Measurements from ENCODE around the gene NUBPL.
"Not testable (repeated sequence)": the region's sequence is repeated elsewhere in the genome, so short reads cannot be mapped to it uniquely, and the experiment has no call there.

NUBPL gene

DNA sequence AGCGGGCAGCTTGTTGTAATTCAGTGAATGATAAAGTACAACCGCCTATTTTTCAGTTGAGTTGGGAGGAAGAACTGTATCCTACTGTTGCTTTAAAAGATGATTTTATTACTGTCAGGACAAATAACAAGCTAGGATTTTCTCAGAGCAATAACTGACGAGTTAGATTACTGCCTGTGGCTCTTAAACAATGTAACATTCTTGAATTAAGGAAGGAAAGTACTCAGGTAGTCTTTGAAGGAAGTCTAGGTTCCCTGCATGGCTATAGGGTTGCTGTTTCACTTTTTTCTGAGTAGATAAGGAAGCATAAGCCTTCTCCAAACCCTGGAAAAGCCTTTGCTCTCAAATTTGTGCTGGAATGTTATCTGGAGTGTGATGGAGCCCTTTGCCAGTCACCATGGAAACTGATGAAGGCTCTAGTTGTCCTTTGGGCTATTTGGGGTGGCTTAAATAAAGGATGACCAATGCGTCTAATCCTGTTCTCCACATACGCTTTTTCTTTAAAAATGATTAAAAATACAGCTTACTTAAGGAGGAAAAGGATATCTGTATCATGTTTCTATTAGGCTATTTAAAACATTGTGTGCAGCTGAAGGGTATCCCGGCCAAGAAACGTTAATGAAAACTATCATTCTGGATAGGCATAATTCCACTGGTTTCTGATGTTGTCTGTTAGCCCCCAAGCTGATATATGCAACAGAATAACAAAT, 17.7 kb downstream of the NUBPL start:
- DNase-seq (ENCODE audit: low spot score), result no peak

GRCh38 chr14:31580234-31580633, 19.0 kb downstream of the NUBPL start:
- DNase-seq (ENCODE audit: low spot score), result no peak

GRCh38 chr14:31582286-31582691, 21.1 kb downstream of the NUBPL start:
- DNase-seq (ENCODE audit: low spot score), result peak; percentile 58

GRCh38 chr14:31582836-31583452, 21.7 kb downstream of the NUBPL start:
- DNase-seq (ENCODE audit: low spot score), result no peak

GRCh38 chr14:31590206-31590605, 29.0 kb downstream of the NUBPL start:
- DNase-seq (ENCODE audit: low spot score), result no peak

- no peak for DNase-seq (ENCODE audit: low spot score)
Observed at GRCh38 chr14:31592122-31592521, 30.9 kb downstream of the NUBPL start.

DNA sequence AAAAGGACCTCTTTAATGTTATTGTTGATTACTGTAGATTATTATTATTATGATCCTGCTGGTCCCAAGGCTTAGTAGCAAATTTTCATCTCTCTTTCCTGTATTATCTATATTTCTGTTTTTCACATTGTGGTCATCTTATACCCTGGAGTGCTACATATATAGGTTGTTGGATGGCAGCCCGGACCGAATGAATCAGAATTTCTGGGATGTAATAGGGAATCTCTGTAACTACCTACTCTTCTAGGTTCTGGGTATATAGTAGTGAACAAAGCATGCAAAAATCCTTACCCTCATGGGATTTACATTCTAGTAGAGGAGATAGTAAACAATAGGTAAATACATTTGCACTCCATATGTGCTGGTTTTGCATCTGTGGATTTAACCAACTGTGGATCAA, 31.4 kb downstream of the NUBPL start:
- DNase-seq (ENCODE audit: low spot score), result no peak

- DNase-seq (ENCODE audit: low spot score), result no peak
Observed at GRCh38 chr14:31596342-31597095, 35.3 kb downstream of the NUBPL start.

GRCh38 chr14:31605702-31606101, 44.5 kb downstream of the NUBPL start:
- DNase-seq (ENCODE audit: low spot score), result no peak

GRCh38 chr14:31611778-31612433, 50.7 kb downstream of the NUBPL start:
- no peak for DNase-seq (ENCODE audit: low spot score)

- no peak for DNase-seq (ENCODE audit: low spot score)
Observed at GRCh38 chr14:31613188-31613587, 52.0 kb downstream of the NUBPL start.

- DNase-seq (ENCODE audit: low spot score), result not testable (repeated sequence)
Observed at GRCh38 chr14:31618884-31619283, 57.7 kb downstream of the NUBPL start.

- DNase-seq (ENCODE audit: low spot score), result no peak
Observed at GRCh38 chr14:31619440-31619839, 58.2 kb downstream of the NUBPL start.

DNA sequence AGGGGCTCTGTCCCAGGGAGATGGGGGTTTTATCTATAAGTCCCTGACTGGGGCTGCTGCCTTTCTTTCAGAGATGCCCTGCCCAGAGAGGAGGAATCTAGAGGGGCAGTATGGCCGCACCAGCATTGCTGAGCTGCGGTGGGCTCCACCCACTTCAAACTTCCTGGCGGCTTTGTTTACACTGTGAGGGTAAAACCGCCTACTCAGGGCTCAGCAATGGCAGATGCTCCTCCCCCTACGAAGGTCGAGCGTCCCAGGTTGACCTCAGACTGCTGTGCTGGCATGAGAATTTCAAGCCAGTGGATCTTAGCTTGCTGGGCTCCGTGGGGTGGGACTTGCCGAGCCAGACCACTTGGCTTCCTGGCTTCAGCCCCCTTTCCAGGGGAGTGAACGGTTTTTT, 59.7 kb downstream of the NUBPL start:
- DNase-seq (ENCODE audit: low spot score), result not testable (repeated sequence)

DNA sequence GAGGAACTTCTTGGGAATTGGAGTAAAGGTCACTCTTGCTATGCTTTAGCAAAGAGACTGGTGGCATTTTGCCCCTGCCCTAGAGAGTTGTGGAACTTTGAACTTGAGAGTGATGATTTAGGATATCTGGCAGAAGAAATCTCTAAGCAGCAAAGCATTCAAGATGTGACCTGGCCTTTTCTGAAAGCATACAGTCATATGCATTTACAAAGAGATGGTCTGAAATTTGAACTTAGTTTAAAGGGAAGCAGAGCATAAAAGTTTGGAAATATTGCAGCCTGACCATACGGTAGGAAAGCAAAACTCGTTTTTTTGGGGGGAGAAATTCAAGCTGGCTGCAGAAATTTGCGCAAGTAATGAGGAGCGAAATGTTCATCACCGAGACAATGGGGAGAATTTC, 60.9 kb downstream of the NUBPL start:
- no peak for DNase-seq (ENCODE audit: low spot score)

DNA sequence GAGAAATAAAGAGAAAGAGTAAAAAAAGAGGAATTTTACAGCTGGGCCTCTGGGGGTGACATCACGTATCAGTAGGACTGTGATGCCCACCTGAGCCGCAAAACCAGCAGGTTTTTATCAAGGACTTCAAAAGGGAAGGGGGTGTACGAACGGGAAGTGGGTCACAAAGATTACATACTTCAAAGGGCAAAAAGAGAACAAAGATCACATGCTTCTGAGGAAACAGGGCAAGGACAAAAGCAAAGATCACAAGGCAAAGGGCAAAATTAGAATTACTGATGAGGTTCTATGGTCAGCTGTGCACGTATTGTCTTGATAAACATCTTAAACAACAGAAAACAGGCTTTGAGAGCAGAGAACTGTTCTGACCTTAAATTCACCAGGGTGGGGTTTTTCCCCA, 91.7 kb downstream of the NUBPL start:
- not testable (repeated sequence) for DNase-seq (ENCODE audit: low spot score)

DNA sequence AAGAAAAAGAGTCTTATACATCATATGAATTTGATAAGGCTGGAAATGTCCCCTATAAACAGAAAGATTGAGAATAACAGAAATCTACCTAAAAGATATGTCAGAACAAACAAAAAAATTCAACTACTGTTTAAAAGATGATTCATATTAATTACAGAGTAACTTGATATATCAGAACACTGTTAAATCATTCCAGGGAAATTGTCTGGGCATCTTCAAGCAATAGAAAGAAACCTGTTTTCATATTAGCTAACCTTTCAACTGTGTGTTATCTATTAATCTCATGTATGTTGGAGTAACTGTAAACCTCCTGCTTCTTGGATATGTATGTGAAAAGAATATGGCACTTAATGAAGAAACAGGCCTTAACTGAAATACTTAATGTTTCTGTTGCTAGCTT, 96.7 kb downstream of the NUBPL start:
- DNase-seq (ENCODE audit: low spot score), result no peak

DNA sequence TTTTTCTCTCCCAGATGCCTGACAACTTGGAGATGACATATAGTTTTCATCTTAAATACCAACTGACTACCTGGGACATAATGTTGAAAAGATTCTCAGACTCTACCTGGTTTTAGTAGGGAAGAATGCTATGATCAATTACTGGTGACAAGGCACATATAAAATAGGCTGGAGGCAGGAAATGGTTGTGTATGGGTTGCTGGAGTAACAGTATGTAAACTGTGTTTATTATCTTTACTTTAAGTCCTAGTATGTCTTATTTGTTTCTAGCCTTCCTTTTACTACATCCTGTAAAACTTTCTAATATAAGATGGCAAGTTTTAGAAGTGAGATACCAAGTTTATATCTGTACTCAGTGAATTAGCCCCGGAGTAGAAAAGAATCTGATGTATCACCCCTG, 98.1 kb downstream of the NUBPL start:
- DNase-seq (ENCODE audit: low spot score), result no peak

DNA sequence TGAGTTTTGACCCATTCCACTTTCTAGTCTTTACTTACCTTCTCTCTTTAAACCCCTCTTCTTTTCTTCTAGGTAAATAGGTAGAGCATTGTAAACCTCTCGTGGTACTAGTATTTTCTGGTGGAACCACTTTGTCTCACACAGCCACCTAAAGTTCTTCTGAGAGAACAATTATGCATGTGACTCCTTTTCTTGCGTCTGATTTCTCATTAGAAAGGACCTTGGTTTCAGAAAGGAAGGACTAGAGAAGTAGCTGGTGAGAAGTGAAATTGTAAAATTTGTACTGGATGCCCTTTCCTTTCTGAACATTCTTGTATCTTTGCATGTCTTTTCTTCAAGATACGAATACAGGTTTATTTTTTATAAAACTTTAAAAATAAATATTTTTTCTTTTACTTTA, 99.0 kb downstream of the NUBPL start:
- no peak for DNase-seq (ENCODE audit: low spot score)

- no peak for DNase-seq (ENCODE audit: low spot score)
Observed at GRCh38 chr14:31660728-31661127, 99.5 kb downstream of the NUBPL start.

- DNase-seq (ENCODE audit: low spot score), result no peak
Observed at GRCh38 chr14:31668348-31668747, 107.1 kb downstream of the NUBPL start.

- no peak for DNase-seq (ENCODE audit: low spot score)
Observed at GRCh38 chr14:31672709-31673108, 111.5 kb downstream of the NUBPL start.

DNA sequence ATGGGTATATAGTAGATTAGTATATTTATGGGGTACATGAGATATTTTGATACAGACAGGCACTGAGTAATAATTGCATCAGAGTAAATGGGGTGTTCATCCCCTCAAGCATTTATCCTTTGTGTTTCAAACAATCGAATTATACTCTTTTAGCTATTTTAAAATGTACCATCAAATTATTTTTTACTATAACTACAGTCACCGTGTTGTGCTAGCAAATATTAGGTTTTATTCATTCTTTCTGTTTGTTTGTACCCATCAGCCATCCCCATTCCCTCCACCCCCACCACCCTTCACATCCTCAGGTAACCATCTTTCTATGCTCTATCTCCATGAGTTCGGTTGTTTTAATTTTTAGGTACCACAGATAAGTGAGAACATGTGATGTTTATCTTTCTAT, 115.8 kb downstream of the NUBPL start:
- no peak for DNase-seq (ENCODE audit: low spot score)
